ENCODE measurements around the gene FGF11.
A peak's percentile ranks its signal among the peaks of the same experiment; 100 is the strongest.
"Not testable (repeated sequence)": the region's sequence is repeated elsewhere in the genome, so short reads cannot be mapped to it uniquely, and the experiment has no call there.

FGF11 gene

DNA sequence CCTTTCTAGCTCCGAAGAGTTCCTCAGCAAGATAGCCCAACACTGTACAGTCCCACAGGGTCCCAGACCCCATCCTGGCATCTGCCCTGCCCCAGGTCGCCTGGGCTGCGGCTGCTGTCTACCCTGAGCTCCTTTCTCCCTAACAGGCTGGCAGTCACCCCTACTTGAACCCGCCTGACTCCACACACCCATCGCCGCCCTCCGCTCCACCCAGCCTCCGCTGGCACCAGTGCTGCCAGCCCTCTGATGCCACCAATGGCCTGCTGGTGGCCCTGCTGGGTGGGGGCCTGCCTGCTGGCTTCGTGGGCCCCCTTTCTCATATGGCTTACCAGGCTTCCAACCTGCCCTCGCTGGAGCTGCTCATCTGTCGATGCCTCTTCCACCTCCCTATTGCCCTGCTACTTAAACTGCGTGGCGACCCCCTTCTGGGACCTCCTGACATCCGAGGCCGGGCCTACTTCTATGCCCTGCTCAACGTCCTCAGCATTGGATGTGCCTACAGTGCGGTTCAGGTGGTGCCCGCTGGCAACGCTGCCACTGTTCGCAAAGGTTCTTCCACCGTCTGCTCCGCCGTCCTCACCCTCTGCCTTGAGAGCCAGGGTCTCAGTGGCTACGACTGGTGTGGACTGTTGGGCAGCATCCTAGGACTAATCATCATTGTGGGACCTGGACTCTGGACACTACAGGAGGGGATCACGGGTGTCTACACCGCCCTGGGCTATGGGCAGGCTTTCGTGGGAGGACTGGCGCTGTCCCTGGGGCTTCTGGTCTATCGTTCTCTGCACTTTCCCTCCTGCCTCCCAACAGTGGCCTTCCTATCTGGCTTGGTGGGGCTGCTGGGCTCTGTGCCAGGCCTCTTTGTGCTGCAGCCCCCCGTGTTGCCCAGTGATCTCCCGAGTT lies 42.8 kb downstream of the FGF11 start:
- not testable (repeated sequence) for DNase-seq

GRCh38 chr17:7482742-7483088 lies 43.4 kb downstream of the FGF11 start:
- DNase-seq, result not testable (repeated sequence)

GRCh38 chr17:7483255-7484066 lies 44.1 kb downstream of the FGF11 start:
- DNase-seq, result peak; percentile 96

- DNase-seq, result peak; percentile 97
These were observed 45.0 kb downstream of the FGF11 start, which contains the start of gene POLR2A for GRCh38 chr17:7484067-7484918. Gene POLR2A, plus strand, starts transcription at chr17:7484366.

DNA sequence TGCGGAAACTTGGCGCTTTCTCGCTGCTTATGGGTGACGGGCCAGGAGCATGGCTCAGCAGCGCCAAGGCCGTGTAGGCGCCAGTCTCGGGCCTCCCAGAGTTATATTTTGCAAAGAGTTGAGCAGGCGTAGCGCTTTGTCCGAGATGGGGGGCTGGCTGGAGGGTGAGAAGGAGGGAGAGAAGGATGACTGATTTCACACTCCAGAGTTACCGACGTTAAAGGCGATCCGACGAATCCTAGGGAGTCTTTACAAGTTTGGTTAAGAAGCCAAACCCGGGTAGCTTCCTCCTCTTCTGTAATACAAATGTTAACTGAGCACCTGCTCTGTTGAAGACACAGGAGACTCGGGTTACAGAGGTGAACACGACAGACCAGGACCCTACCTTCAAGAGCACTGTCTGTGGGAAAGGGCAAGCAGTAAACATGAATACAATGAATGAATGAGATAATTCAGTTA lies 45.6 kb downstream of the FGF11 start:
- DNase-seq, result no peak

- no peak for DNase-seq
These were observed 46.9 kb downstream of the FGF11 start for GRCh38 chr17:7486181-7486580.

GRCh38 chr17:7490144-7490543 lies 50.8 kb downstream of the FGF11 start:
- no peak for DNase-seq

- DNase-seq, result no peak
These were observed 52.3 kb downstream of the FGF11 start for GRCh38 chr17:7491583-7491982.

DNA sequence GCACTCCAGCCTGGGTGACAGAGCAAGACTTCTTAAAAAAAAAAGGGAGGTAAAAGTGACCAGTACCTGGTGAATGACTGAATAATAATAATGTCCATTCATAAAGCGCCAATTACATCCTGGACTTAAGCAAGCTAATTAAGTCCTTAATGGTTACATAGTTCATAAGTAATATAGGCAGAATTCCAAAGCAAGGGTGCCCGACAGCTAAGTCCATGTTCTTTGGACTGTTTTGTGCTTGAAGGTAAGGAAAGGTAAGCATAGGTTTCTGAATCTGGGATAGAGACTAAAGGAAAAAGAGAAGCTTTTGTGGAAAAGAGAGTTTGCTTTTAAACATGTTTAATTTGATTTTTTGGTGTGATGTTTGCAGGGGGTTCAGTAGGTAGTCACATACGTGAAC lies 54.6 kb downstream of the FGF11 start:
- no peak for DNase-seq

Data from CD4-positive, alpha-beta T cell treated with Interleukin-6 for 4 hours (primary cell).